Liver (tissue), 9 donors: ENCODE results near the gene DUSP16. TPM values are rescaled to one million over a fixed set of nuclear protein-coding genes. Genes with fewer than 3 reads are reported as not detected.

ENCODE experiments used
- DNase-seq: peaks from one replicate; pipeline ENCODE4 v3.0.0-alpha.2; 2017; ENCODE audit warnings: low spot score
- H3K27ac ChIP-seq, 2 donors: one replicate each; pipeline ENCODE4 v1.7.0; 2013; ENCODE audit warnings: inconsistent platforms in 2 of 2, low read length in 2 of 2, control low read depth in 1 of 2, low read depth in 1 of 2, mild to moderate bottlenecking in 1 of 2
- H3K27me3 ChIP-seq, 4 donors: one replicate each; pipeline versions ENCODE4 v1.6.1 to v1.7.0; 2013; ENCODE audit warnings: low read length in 3 of 4, inconsistent platforms in 1 of 4, mild to moderate bottlenecking in 1 of 4, moderate library complexity in 1 of 4; ENCODE audit not compliant: control insufficient read depth in 4 of 4, insufficient read depth in 4 of 4
- H3K36me3 ChIP-seq, 4 donors: one replicate each; pipeline versions ENCODE4 v1.6.1 to v1.7.0; 2013; ENCODE audit warnings: low read length in 3 of 4, mild to moderate bottlenecking in 3 of 4, low read depth in 1 of 4, moderate library complexity in 1 of 4; ENCODE audit not compliant: control insufficient read depth in 4 of 4, insufficient read depth in 3 of 4
- H3K4me1 ChIP-seq, 4 donors: one replicate each; pipeline versions ENCODE4 v1.6.1 to v1.7.0; 2013; ENCODE audit warnings: low read length in 3 of 4, mild to moderate bottlenecking in 3 of 4, moderate library complexity in 1 of 4; ENCODE audit not compliant: control insufficient read depth in 4 of 4, insufficient read depth in 4 of 4
- H3K4me3 ChIP-seq, 3 donors: one replicate each; pipeline versions ENCODE4 v1.6.1 to v1.7.0; 2013; ENCODE audit warnings: low read length in 3 of 3, control low read depth in 1 of 3, low read depth in 1 of 3, mild to moderate bottlenecking in 1 of 3
- H3K9ac ChIP-seq, 2 donors: one replicate each; pipeline ENCODE4 v1.7.0; 2013; ENCODE audit warnings: low read length in 2 of 2, mild to moderate bottlenecking in 2 of 2, moderate library complexity in 2 of 2, control low read depth in 1 of 2, low read depth in 1 of 2
- H3K9me3 ChIP-seq, 4 donors: one replicate each; pipeline versions ENCODE4 v1.6.1 to v1.7.0; 2013; ENCODE audit warnings: low read length in 3 of 4; ENCODE audit not compliant: control insufficient read depth in 4 of 4
- FOXA1 ChIP-seq: IDR thresholded peaks from 2 replicates; pipeline ENCODE4 v1.6.1; 2016; ENCODE audit warnings: antibody characterized with exemption
- FOXA2 ChIP-seq: IDR thresholded peaks from 2 replicates; pipeline ENCODE4 v1.6.1; 2016; ENCODE audit warnings: antibody characterized with exemption
- GABPA ChIP-seq, 2 donors: IDR thresholded peaks in 1 of 2; conservative IDR thresholded peaks in 1 of 2; 2 replicates each; pipeline ENCODE4 v1.6.1; 2016; ENCODE audit warnings: antibody characterized with exemption in 2 of 2, mild to moderate bottlenecking in 1 of 2, moderate library complexity in 1 of 2
- HNF4A ChIP-seq, 2 donors: conservative IDR thresholded peaks; 2 replicates each; pipeline ENCODE4 v1.6.1; 2016; ENCODE audit warnings: antibody characterized with exemption in 2 of 2, mild to moderate bottlenecking in 2 of 2
- HNF4G ChIP-seq: IDR thresholded peaks from 2 replicates; pipeline ENCODE4 v1.6.1; 2016; ENCODE audit warnings: antibody characterized with exemption
- JUND ChIP-seq, 2 donors: IDR thresholded peaks; 2 replicates each; pipeline ENCODE4 v1.6.1; 2016; ENCODE audit warnings: antibody characterized with exemption in 2 of 2
- NR2F2 ChIP-seq: IDR thresholded peaks from 2 replicates; pipeline ENCODE4 v1.6.1; 2016; ENCODE audit warnings: antibody characterized with exemption
- RAD21 ChIP-seq, 2 donors: IDR thresholded peaks; 2 replicates each; pipeline ENCODE4 v1.6.1; 2016; ENCODE audit warnings: antibody characterized with exemption in 2 of 2, mild to moderate bottlenecking in 2 of 2
- RXRA ChIP-seq, 2 donors: IDR thresholded peaks; 2 replicates each; pipeline ENCODE4 v1.6.1; 2017 to 2018; ENCODE audit warnings: antibody characterized with exemption in 2 of 2, mild to moderate bottlenecking in 1 of 2
- SP1 ChIP-seq: IDR thresholded peaks from 2 replicates; pipeline ENCODE4 v1.6.1; 2018; ENCODE audit warnings: antibody characterized with exemption, mild to moderate bottlenecking
- TAF1 ChIP-seq: conservative IDR thresholded peaks from 2 replicates; pipeline ENCODE4 v1.6.1; 2016; ENCODE audit warnings: antibody characterized with exemption, mild to moderate bottlenecking
- polyA plus RNA-seq, 2 donors: library from polyadenylated mRNA; stranded (reverse) in 1 of 2; unstranded in 1 of 2; fragments of 200-250 nt in 1 of 2; fragments of >200 nt in 1 of 2; fragmentation: Nextera tagmentation in 1 of 2; extraction: Ambion mirVana in 1 of 2; gene quantifications; one replicate each; pipeline versions ENCODE4 v1.2.1 to v1.2.3, GENCODE V29; 2013 to 2015
- total RNA-seq, 2 donors: library from RNA; depleted of rRNA; stranded (reverse); fragments of >200 nt; gene quantifications; one replicate each; pipeline ENCODE4 v1.2.3, GENCODE V29; 2014
- TF ChIP-seq, protein P1 (sequence below): IDR thresholded peaks from 2 replicates; pipeline ENCODE4 v1.6.1; 2016; ENCODE audit warnings: antibody characterized with exemption
- TF ChIP-seq, protein P2 (sequence below): IDR thresholded peaks from 2 replicates; pipeline ENCODE4 v1.6.1; 2016; ENCODE audit warnings: antibody characterized with exemption
- TF ChIP-seq, protein P3 (sequence below): fragments of 150-350 bp; IDR thresholded peaks from 2 replicates; pipeline ENCODE4 v1.5.1; 2017; ENCODE audit warnings: improper control_type of control experiment, low read depth, low read length; ENCODE audit not compliant: missing input control
- TF ChIP-seq, protein P4 (sequence below): IDR thresholded peaks from 2 replicates; pipeline ENCODE4 v1.6.1; 2016; ENCODE audit warnings: antibody characterized with exemption
- TF ChIP-seq, protein P5 (sequence below): IDR thresholded peaks from 2 replicates; pipeline ENCODE4 v1.6.1; 2016; ENCODE audit warnings: antibody characterized with exemption, mild to moderate bottlenecking
- donor health status: healthy.
- donor health status: healthy.
- donor health status: healthy.
- donor health status: healthy.
- donor health status: healthy.

DUSP16 gene
- total and polyA plus RNA-seq, 4 donors, result 7.8 to 56.4 (median 19.1) TPM

DNA sequence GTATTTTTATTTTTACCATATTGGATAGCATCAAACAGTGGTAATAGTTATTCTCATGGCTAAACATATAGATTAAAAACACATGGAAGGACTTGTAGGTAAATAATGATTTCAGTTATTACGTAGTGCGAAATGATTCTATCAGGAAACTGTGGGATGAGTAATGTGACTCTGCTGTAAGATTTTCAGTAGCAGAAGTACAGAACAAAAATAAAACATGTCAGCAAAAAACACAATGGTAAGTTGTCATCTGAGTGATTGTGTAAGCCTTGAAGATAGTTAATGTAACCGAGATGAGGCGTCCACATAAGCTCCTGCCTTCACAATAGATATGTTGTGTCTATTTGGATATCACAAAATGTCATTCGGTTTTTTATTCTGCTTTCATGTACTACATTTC, 106.0 kb downstream of the DUSP16 start (continued):
- TF ChIP-seq, protein P1, sequence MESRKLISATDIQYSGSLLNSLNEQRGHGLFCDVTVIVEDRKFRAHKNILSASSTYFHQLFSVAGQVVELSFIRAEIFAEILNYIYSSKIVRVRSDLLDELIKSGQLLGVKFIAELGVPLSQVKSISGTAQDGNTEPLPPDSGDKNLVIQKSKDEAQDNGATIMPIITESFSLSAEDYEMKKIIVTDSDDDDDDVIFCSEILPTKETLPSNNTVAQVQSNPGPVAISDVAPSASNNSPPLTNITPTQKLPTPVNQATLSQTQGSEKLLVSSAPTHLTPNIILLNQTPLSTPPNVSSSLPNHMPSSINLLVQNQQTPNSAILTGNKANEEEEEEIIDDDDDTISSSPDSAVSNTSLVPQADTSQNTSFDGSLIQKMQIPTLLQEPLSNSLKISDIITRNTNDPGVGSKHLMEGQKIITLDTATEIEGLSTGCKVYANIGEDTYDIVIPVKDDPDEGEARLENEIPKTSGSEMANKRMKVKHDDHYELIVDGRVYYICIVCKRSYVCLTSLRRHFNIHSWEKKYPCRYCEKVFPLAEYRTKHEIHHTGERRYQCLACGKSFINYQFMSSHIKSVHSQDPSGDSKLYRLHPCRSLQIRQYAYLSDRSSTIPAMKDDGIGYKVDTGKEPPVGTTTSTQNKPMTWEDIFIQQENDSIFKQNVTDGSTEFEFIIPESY, result no peak
- TF ChIP-seq HNF4A (conservative IDR thresholded peaks at IDR 0.05), result no peak
- TF ChIP-seq JUND (IDR thresholded peaks at IDR 0.05), result no peak

DNA sequence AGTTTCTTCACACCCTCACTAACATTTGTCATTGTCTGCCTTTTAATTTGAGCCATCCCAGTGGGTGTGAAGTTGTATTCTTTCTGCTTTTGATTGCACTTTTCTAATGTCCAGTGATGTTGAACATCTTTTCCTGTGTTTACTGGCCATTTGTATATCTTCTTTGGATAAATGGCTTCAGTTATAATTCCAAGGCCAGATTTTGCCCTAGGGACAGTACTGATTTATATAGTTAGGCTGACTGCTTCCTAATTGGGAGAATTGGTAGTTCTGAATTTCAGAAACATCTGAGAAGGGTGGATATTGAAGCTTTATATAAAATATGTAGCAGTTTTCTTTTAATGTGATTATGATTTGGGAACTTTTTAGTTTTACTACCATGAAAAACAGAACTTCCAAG, 108.3 kb downstream of the DUSP16 start:
- no peak for DNase-seq
- no peaks in the 10 kb centered on the region for H3K36me3 ChIP-seq
- H3K9ac ChIP-seq, result no peak overlapping the region
- no peaks in the 10 kb centered on the region for H3K27me3 ChIP-seq
- TF ChIP-seq SP1 (no peak), TAF1 (no peak), NR2F2 (no peak), GABPA (IDR thresholded peaks at IDR 0.05 in 1 of 2, conservative IDR thresholded peaks at IDR 0.05 in 1 of 2) (no peak), FOXA2 (no peak), FOXA1 (no peak), RAD21 (IDR thresholded peaks at IDR 0.05) (no peak), RXRA (IDR thresholded peaks at IDR 0.05) (no peak), HNF4A (conservative IDR thresholded peaks at IDR 0.05) (no peak), HNF4G (no peak)
- TF ChIP-seq, protein P1, result no peak
- TF ChIP-seq, protein P2, sequence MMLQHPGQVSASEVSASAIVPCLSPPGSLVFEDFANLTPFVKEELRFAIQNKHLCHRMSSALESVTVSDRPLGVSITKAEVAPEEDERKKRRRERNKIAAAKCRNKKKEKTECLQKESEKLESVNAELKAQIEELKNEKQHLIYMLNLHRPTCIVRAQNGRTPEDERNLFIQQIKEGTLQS, result no peak
- TF ChIP-seq, protein P3, sequence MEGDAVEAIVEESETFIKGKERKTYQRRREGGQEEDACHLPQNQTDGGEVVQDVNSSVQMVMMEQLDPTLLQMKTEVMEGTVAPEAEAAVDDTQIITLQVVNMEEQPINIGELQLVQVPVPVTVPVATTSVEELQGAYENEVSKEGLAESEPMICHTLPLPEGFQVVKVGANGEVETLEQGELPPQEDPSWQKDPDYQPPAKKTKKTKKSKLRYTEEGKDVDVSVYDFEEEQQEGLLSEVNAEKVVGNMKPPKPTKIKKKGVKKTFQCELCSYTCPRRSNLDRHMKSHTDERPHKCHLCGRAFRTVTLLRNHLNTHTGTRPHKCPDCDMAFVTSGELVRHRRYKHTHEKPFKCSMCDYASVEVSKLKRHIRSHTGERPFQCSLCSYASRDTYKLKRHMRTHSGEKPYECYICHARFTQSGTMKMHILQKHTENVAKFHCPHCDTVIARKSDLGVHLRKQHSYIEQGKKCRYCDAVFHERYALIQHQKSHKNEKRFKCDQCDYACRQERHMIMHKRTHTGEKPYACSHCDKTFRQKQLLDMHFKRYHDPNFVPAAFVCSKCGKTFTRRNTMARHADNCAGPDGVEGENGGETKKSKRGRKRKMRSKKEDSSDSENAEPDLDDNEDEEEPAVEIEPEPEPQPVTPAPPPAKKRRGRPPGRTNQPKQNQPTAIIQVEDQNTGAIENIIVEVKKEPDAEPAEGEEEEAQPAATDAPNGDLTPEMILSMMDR, result no peak
- TF ChIP-seq, protein P4, sequence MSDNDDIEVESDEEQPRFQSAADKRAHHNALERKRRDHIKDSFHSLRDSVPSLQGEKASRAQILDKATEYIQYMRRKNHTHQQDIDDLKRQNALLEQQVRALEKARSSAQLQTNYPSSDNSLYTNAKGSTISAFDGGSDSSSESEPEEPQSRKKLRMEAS, result no peak
- TF ChIP-seq, protein P5, sequence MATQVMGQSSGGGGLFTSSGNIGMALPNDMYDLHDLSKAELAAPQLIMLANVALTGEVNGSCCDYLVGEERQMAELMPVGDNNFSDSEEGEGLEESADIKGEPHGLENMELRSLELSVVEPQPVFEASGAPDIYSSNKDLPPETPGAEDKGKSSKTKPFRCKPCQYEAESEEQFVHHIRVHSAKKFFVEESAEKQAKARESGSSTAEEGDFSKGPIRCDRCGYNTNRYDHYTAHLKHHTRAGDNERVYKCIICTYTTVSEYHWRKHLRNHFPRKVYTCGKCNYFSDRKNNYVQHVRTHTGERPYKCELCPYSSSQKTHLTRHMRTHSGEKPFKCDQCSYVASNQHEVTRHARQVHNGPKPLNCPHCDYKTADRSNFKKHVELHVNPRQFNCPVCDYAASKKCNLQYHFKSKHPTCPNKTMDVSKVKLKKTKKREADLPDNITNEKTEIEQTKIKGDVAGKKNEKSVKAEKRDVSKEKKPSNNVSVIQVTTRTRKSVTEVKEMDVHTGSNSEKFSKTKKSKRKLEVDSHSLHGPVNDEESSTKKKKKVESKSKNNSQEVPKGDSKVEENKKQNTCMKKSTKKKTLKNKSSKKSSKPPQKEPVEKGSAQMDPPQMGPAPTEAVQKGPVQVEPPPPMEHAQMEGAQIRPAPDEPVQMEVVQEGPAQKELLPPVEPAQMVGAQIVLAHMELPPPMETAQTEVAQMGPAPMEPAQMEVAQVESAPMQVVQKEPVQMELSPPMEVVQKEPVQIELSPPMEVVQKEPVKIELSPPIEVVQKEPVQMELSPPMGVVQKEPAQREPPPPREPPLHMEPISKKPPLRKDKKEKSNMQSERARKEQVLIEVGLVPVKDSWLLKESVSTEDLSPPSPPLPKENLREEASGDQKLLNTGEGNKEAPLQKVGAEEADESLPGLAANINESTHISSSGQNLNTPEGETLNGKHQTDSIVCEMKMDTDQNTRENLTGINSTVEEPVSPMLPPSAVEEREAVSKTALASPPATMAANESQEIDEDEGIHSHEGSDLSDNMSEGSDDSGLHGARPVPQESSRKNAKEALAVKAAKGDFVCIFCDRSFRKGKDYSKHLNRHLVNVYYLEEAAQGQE, result no peak
- no peak overlapping the region for H3K4me3 ChIP-seq
- H3K27ac ChIP-seq, result no peak overlapping the region
- H3K4me1 ChIP-seq, result peaks cover 1 to 14% (median 4%) of the 10 kb centered on the region in 4 donors
- no peaks in the 10 kb centered on the region for H3K9me3 ChIP-seq
